NCI-H510A treated with DMSO at 0.1 percent for 48 hours (cell line): Measurements from ENCODE around the gene CDH22.

Experiments
- DNase-seq: peaks from one replicate; lab custom pipeline; 2025; lab: John Stamatoyannopoulos, UW

The CDH22 gene

GRCh38 chr20:46343348-46343974 lies 35.2 kb upstream of the CDH22 start:
- peak; percentile 22 for DNase-seq

GRCh38 chr20:46342451-46343347 lies 34.4 kb upstream of the CDH22 start:
- no peak for DNase-seq

- no peak for DNase-seq
Measured at GRCh38 chr20:46342010-46342378, 33.7 kb upstream of the CDH22 start.

- DNase-seq = no peak
Measured at GRCh38 chr20:46341074-46342009, 33.0 kb upstream of the CDH22 start.

DNA sequence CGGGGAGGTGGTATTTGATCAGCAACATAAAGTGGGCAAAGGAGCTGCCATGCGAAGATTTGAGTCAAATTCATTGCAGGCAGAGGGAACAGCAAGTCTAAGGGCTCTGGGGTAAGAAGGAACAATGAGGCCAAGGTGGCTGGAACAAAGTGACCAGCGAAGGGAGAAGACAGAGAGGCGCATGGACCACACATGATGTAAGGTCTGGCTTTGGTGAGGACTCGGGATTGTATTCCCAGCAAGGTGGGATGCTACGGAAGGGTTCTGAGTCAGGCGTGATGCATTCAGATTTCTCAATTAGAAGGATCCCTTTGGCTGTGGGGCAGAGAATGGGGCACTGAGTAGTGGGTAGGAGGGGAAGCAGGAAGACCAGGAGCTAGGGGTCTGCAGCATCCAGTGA lies 30.7 kb upstream of the CDH22 start:
- no peak for DNase-seq

GRCh38 chr20:46336735-46337134 lies 28.4 kb upstream of the CDH22 start:
- DNase-seq = no peak

DNA sequence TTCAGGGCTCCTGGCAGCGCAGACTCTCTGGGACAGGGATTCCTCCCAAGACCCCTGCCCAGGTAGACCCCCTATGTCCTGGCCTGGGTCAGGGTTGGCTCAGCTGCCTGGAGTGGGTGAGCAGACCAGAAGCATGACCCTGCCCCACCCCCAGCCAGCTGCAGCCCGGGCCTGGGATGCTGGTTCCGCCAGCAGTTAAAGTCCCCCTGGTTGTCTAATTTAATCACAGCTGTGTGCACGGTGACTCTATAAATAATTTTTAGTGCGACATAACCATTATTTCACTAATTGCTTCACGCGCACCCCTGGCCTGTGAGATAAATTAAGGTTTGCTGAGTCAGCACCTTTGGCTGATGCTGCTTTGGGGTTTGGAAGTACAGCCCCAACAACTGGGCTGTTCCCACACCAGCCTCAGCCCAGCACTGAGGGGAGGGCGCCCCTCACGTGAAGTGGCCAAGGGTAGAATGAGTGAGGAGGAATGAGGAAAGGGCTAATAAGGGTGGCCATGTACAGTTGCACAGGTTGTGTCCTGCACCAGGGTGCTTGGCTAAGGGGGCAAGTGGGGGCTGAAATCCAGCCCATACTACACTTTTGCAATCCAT lies 26.1 kb upstream of the CDH22 start:
- no peak for DNase-seq

DNA sequence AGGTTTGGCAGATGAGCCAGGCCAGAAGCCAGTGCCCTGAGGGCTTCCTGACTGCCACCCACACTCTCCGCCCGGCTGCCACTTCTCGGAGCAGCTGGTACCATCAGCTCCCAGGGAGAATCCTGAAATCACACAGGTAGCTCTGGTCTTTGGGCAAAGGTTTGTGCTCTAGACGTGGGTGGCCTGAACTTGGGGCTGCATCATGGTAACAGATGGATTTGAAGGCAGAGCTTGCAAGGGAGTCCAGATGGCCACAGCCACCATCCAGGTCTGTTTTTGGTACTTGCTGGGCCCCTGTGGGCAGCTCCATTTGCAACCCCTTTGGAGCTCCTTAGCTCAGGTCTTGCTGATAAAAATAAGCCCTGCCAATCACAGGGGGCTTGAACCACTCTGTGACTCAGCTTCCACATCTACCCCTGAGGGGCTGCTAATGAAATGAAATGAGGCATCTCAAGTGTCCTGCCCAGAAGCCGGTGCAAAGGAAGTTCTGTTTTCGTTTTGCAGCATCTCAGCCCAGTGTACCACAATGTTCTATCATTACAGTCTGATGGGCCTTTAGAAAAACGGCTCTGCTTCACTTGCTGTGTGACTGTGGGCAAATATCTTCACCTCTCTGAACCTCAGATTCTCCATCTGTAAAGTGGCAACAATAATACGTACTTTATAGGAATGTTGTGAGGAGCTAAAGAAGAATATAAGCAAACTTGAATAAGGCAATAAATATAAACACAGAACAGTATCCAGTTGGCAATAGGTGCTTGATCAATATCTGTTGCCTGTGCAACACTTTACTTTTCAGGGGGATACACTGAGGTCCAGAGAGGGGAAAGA lies 25.1 kb upstream of the CDH22 start:
- DNase-seq = no peak

- no peak for DNase-seq
Measured at GRCh38 chr20:46332373-46333160, 24.3 kb upstream of the CDH22 start.

- no peak for DNase-seq
Measured at GRCh38 chr20:46331611-46332361, 23.5 kb upstream of the CDH22 start.

DNA sequence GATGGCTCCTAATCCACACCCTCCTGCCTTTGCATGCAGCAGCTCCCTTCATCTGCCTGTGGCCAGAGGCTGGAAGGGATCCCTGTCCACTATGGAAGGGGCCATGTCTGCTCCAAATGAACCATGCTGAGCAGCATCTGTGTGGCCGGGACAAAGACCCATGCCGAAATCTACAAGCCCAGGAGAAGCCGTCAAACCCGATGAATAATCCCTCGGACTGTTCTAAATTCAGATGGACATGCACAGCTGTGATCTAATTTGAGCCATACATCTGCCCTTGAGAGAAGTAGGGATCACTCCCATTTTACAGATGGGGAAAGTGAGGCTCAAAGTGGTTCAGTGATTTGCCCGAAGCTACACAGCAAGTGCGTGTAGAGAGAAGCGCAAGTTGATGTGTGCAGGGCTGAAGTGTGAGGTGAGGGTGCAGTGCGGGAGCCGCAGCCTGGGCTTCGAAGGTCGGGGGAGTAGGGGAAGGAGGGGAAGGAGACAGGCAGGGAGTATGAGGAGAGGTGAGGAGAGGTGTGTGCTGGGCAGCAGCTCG lies 22.6 kb upstream of the CDH22 start:
- DNase-seq = no peak

DNA sequence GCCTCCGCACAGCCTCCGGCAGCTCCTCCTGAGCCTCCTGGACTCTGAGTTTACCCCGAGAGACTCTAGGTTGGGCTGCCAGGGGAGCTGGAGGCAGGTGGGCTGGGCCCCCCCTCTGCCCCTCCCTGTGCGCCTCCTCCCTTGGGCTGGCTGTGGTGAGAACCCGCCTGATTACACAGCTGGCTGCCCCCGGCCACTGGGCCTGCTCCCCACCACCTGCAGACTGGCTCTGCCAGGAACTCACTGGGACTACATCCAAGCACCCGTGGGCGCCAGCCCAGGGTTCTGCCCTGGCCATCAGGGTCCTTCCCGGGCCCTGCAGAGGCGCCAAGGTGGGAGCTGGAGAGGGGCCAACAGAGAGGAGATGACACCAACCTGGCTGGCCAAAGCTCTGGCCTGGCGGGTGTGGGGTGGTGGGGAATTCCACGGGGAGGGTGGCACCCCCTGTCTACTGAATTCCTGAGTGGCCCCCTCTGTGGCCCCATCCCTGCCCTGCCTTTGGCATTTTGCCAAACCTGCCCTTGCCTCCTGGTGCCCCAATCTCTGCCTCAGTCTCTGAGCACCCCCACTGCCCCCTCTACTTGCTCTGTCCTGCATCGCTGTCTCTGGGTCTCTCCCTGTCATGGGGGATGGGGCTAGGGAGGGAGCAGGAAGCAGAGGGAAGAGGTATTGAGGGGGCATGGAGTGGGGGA lies 21.9 kb upstream of the CDH22 start:
- DNase-seq = no peak

GRCh38 chr20:46328200-46328882 lies 20.0 kb upstream of the CDH22 start:
- no peak for DNase-seq

DNA sequence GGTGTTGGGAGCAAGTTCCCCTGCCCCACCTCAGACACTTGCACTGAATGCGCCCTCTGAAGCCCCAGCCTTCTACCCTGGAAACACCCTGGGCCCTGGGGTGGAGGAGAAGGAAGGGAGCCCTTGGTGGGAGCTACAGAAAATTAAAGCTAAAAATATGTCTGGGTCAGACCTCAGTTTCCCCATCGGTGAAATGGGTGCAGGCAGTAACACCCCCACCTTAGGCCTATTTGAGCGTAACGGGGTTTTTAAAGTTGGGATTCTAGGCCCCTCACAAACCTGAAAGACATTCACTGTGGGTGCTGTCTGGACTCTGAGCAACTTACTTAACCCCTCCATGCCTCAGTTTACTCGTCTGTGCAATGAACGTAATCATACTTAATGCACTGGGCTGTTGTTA lies 19.3 kb upstream of the CDH22 start:
- no peak for DNase-seq

DNA sequence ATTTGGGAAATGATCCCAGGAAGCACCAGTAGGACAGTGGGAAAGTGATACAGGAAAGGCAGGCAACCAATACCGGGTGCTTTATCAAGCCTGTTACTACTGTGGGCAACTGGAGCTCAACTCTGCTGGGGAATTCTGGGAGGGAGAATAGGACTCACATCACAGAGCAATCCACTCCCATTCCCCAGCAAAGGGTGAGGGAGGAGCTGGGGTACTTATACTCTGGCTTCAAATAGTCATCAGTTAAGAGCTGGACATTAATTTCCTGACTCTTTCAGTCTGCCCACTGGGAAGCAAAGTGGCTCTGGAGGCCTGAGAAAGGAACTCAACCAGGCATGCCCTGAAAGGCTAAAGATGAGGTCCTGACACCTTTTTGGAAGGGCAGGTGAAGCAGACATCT lies 17.5 kb upstream of the CDH22 start:
- DNase-seq = no peak

DNA sequence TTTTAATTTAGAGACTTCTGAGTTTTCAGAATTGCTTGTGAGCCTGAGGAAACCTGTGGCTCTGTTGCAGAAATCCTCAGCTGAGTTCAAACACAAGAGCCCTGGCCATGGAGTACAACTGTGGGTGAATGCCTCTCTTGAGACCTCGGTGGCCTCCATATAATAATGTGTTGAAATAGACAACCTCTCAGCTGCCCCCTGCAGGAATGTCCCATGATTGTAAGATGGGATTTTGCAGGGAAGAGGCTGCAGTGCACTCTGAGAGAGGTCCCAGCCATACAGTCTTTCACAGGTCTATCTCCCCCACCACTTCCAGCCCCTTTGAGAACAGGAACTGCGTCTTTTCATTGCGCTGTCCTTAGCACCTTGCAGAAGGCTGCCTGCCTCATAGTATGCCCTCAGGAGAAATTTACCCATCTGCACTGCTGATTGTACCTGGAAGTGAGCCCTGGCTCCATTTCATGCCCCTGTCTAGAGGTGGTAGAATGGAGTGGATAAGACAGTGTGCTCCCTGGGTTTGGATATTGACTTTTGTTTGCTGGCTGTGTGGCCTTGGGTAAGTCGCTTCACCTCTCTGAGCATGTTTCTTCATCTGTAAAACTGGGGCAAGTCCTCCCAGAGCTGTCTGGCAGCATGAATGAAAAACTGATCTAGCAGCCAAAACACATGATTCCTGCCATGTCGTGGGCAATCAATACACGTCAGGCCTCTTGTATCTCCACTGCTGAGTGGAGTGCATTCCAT lies 16.8 kb upstream of the CDH22 start:
- peak; percentile 44 for DNase-seq

DNA sequence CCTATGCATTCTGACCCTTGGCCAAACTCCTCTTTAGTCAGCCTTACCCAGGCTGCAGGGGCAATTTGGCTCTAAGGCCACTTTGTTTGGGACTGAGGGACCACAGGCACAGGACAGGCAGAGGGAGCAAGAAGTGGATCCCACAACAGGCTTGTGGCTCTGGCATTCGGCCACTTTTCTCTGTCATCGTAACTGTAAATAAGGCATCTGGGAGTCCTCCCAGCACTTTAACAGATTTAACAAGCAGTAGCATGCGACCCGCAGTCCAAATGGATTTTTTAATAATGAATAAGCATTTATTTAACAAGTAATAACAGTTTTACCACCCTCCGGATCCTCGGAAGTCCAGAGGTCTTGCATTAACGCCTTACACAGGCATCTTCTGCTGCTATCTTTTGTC lies 16.1 kb upstream of the CDH22 start:
- no peak for DNase-seq
